A673 (cell line): ENCODE measurements around the gene SMOC2.

ENCODE experiments used
- EZH2 ChIP-seq: fragments of 200-600 bp; sonication (generic); IDR thresholded peaks from 2 replicates; pipeline ENCODE4 v1.6.1; 2017; ENCODE audit warnings: borderline replicate concordance, low read depth, mild to moderate bottlenecking, mixed read lengths, antibody characterized with exemption, low read length; ENCODE audit not compliant: poor library complexity, severe bottlenecking
- TF ChIP-seq, protein P1 (sequence below): fragments of 300-800, 200-600 bp; sonication (generic); conservative IDR thresholded peaks from 2 replicates; pipeline ENCODE4 v1.5.1; 2017; ENCODE audit warnings: low read depth, mild to moderate bottlenecking, antibody characterized with exemption, low read length, moderate library complexity, mixed read lengths

DNA sequence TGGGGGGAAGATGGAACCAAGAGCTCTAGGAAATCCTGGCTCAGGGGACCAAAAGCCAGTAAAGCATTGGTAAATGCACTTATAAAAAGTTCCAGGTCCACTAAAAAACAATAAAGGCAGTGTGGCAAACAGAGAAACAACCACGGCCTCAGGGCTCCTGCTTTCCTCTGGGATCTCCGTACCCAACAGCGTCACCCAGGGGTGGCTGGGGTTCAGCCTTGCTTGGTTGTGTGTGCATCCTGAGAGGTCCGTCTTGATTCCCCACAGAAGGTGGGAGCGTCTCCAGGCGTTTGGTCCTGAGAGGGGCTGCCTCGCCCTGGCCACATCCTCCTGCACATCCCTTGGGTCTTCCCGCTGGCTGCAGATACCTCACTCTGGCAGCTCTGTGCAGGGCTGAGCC is 60.6 kb downstream of the SMOC2 start:
- TF ChIP-seq, protein P1, sequence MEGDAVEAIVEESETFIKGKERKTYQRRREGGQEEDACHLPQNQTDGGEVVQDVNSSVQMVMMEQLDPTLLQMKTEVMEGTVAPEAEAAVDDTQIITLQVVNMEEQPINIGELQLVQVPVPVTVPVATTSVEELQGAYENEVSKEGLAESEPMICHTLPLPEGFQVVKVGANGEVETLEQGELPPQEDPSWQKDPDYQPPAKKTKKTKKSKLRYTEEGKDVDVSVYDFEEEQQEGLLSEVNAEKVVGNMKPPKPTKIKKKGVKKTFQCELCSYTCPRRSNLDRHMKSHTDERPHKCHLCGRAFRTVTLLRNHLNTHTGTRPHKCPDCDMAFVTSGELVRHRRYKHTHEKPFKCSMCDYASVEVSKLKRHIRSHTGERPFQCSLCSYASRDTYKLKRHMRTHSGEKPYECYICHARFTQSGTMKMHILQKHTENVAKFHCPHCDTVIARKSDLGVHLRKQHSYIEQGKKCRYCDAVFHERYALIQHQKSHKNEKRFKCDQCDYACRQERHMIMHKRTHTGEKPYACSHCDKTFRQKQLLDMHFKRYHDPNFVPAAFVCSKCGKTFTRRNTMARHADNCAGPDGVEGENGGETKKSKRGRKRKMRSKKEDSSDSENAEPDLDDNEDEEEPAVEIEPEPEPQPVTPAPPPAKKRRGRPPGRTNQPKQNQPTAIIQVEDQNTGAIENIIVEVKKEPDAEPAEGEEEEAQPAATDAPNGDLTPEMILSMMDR, result no peak
- TF ChIP-seq EZH2, result no peak
